HG03025 (cell line): Measurements from ENCODE around the gene EML1.
"Not testable (repeated sequence)": the region's sequence is repeated elsewhere in the genome, so short reads cannot be mapped to it uniquely, and the experiment has no call there.

ENCODE experiments used
- ATAC-seq: cut with Tn5 transposase; IDR thresholded peaks from one replicate; pipeline ENCODE4 v1.9.1; 2021; ENCODE audit warnings: mild to moderate bottlenecking, moderate library complexity; ENCODE audit not compliant: unreplicated experiment, low FRiP score

Gene EML1

GRCh38 chr14:99928963-99929362 is 135.8 kb downstream of the EML1 start:
- no peak for ATAC-seq

GRCh38 chr14:99929601-99930000 is 136.4 kb downstream of the EML1 start:
- no peak for ATAC-seq

GRCh38 chr14:99930420-99931274 is 137.4 kb downstream of the EML1 start:
- ATAC-seq: peak; percentile 57

GRCh38 chr14:99931308-99931707 is 138.1 kb downstream of the EML1 start:
- no peak for ATAC-seq

GRCh38 chr14:99936056-99936455 is 142.8 kb downstream of the EML1 start:
- no peak for ATAC-seq

- peak; percentile 59 for ATAC-seq
Observed at GRCh38 chr14:99936738-99937474, 143.7 kb downstream of the EML1 start.

- ATAC-seq: no peak
Observed at GRCh38 chr14:99937475-99938244, 144.4 kb downstream of the EML1 start.

GRCh38 chr14:99938376-99938775 is 145.2 kb downstream of the EML1 start:
- ATAC-seq: no peak

GRCh38 chr14:99938896-99939295 is 145.7 kb downstream of the EML1 start:
- ATAC-seq: no peak

- no peak for ATAC-seq
Observed at GRCh38 chr14:99939421-99939820, 146.2 kb downstream of the EML1 start.

GRCh38 chr14:99940064-99940463 is 146.9 kb downstream of the EML1 start:
- ATAC-seq: no peak

GRCh38 chr14:99941211-99941610 is 148.0 kb downstream of the EML1 start:
- no peak for ATAC-seq

- no peak for ATAC-seq
Observed at GRCh38 chr14:99943620-99944019, 150.4 kb downstream of the EML1 start.

GRCh38 chr14:99944241-99944651 is 151.0 kb downstream of the EML1 start:
- no peak for ATAC-seq

GRCh38 chr14:99945732-99946651 is 152.8 kb downstream of the EML1 start:
- no peak for ATAC-seq

- ATAC-seq: peak; percentile 59
Observed at GRCh38 chr14:99946652-99947489, 153.7 kb downstream of the EML1 start.

GRCh38 chr14:99947695-99948094 is 154.5 kb downstream of the EML1 start:
- ATAC-seq: no peak

GRCh38 chr14:99949011-99949732 is 156.0 kb downstream of the EML1 start:
- not testable (repeated sequence) for ATAC-seq
